ENCODE measurements around the gene KAT6B. TPM values are rescaled to one million over a fixed set of nuclear protein-coding genes. Genes with fewer than 3 reads are reported as not detected.

KAT6B gene
- total RNA-seq, 6 experiments from 2014 or later, result 17.8 to 27.5 (median 23.6) TPM

DNA sequence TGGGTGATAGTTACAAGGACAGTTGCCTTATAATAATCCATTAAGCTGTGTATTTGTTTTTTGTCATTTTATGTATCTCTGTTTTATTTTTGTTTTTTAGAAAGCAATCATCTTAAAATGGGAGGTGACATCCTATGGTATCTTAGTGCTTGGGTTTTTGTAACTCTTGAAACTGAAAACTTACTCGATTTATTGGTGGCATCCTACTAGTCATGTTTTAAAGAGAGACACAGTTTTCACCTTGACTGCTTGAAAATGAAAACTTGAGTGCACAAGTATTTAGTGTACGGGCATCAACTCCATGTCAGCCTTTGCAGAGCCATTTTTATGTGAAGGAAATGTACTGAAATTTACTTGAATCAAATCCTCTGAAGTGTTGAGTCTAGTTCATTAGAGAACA is 181.2 kb downstream of the KAT6B start:
- Mint-ChIP-seq H3K4me3 (no peak overlapping the region), H3K36me3 (ENCODE audit: low read depth) (peaks cover 4% of the 10 kb centered on the region; the same call in 1 of the 2 replicates), H3K4me1 (ENCODE audit: low read depth) (no peaks in the 10 kb centered on the region; the same call in 1 of the 2 replicates), H3K9me3 (no peaks in the 10 kb centered on the region), H3K27me3 (ENCODE audit: insufficient read depth) (no peaks in the 10 kb centered on the region), H3K27ac (no peak overlapping the region)
- TF ChIP-seq, protein P1, sequence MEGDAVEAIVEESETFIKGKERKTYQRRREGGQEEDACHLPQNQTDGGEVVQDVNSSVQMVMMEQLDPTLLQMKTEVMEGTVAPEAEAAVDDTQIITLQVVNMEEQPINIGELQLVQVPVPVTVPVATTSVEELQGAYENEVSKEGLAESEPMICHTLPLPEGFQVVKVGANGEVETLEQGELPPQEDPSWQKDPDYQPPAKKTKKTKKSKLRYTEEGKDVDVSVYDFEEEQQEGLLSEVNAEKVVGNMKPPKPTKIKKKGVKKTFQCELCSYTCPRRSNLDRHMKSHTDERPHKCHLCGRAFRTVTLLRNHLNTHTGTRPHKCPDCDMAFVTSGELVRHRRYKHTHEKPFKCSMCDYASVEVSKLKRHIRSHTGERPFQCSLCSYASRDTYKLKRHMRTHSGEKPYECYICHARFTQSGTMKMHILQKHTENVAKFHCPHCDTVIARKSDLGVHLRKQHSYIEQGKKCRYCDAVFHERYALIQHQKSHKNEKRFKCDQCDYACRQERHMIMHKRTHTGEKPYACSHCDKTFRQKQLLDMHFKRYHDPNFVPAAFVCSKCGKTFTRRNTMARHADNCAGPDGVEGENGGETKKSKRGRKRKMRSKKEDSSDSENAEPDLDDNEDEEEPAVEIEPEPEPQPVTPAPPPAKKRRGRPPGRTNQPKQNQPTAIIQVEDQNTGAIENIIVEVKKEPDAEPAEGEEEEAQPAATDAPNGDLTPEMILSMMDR (IDR thresholded peaks at IDR 0.05), result no peak
- DNase-seq, result no peak

DNA sequence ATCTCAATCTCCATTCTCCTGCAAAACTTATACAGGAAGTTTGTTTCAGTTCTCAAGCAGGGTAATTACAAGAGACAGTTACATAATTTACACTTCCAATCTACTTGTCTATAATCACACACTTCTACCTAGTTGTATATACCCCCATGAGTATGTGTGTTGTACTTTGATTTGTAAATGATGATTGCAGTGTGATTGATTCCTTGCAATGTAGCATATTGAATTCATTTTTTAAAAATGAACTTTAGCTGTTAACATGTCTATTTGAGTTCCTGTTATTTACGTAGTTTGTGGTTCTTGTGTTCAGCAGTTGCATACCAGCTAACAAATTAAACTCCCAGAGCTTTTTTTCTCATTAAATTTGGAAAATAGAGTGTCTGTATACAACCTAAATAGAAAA is 182.6 kb downstream of the KAT6B start:
- TF ChIP-seq, protein P1 (IDR thresholded peaks at IDR 0.05), result no peak
- no peak overlapping the region for H3K27ac Mint-ChIP-seq
- no peak overlapping the region for H3K4me3 Mint-ChIP-seq
- DNase-seq, result no peak
- H3K27me3 Mint-ChIP-seq (ENCODE audit: insufficient read depth), result no peaks in the 10 kb centered on the region; the same call in 1 of the 2 replicates
- peaks cover 4% of the 10 kb centered on the region; the same call in 1 of the 2 replicates for H3K36me3 Mint-ChIP-seq (ENCODE audit: low read depth)
- H3K9me3 Mint-ChIP-seq, result no peaks in the 10 kb centered on the region
- peaks cover 4% of the 10 kb centered on the region; the same call in 1 of the 2 replicates for H3K4me1 Mint-ChIP-seq (ENCODE audit: low read depth)

DNA sequence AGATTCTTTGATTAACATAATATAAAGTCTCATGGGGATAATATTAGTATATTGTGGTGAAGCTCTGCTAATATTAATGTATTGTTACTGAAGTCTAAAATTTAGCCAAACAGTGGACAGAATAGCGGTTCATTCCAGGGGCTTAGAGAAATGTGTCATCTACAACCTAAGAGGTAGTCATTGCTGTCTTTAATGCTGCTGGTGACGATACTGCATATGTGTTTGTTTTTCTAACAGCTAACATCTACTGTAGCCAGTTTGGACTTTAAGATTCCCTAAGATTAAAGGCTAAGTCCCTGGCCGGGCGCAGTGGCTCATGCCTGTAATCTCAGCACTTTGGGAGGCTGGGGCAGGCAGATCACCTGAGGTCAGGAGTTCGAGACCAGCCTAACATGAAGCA is 183.0 kb downstream of the KAT6B start:
- DNase-seq, result no peak
- Mint-ChIP-seq H3K27me3 (ENCODE audit: insufficient read depth) (peaks cover 2% of the 10 kb centered on the region), H3K4me3 (no peak overlapping the region), H3K36me3 (ENCODE audit: low read depth) (peaks cover 4% of the 10 kb centered on the region; the same call in 1 of the 2 replicates), H3K27ac (no peak overlapping the region), H3K4me1 (ENCODE audit: low read depth) (peaks cover 6% of the 10 kb centered on the region; the same call in 1 of the 2 replicates), H3K9me3 (no peaks in the 10 kb centered on the region)
- TF ChIP-seq, protein P1 (IDR thresholded peaks at IDR 0.05), result no peak

DNA sequence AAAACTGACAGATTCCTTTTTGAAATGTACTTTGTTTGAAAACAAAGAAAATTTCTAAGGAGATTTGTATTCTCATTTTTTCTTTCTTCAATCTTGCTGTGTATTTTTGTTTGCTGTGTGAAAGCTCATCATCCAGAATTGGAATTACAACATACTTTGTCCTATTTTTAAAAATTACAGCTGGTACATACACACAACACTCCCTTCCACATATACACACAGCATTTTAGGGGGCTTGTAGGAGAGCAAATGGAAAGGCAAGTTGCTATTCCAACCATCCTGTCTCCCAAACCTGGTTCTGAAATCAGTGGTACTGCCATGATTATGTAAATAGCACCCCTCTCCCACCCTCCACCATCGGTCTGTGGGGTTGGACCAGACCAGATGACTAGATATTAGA is 184.0 kb downstream of the KAT6B start:
- Mint-ChIP-seq H3K36me3 (ENCODE audit: low read depth) (peaks cover 4% of the 10 kb centered on the region; the same call in 1 of the 2 replicates), H3K4me1 (ENCODE audit: low read depth) (peaks cover 11% of the 10 kb centered on the region; the same call in 1 of the 2 replicates), H3K9me3 (no peaks in the 10 kb centered on the region), H3K27me3 (ENCODE audit: insufficient read depth) (peaks cover 2% of the 10 kb centered on the region), H3K4me3 (no peak overlapping the region), H3K27ac (no peak overlapping the region)
- TF ChIP-seq, protein P1 (IDR thresholded peaks at IDR 0.05), result no peak
- no peak for DNase-seq

DNA sequence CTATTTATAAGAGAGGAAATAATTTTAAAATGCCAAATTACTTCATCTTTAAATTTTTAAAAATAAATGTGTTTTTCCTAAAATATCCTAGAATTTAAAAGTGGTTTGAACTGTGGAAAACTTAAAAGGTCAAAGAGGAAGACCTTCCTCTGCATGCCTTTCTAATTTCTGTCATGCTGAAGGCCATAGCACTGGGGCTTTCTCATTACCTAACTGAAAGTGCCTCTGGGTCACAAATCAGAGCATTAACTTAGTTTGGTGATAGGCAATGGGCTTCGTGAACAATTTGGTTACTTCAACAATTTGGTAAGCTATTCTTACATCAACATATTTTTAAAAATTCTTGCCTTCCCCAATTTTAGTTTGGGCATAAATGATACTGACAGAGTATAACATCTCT is 184.8 kb downstream of the KAT6B start:
- Mint-ChIP-seq H3K4me3 (no peak overlapping the region), H3K9me3 (no peaks in the 10 kb centered on the region), H3K27ac (no peak overlapping the region), H3K4me1 (ENCODE audit: low read depth) (peaks cover 11% of the 10 kb centered on the region; the same call in 1 of the 2 replicates), H3K36me3 (ENCODE audit: low read depth) (no peaks in the 10 kb centered on the region; the same call in 1 of the 2 replicates), H3K27me3 (ENCODE audit: insufficient read depth) (peaks cover 2% of the 10 kb centered on the region)
- DNase-seq, result no peak
- TF ChIP-seq, protein P1 (IDR thresholded peaks at IDR 0.05), result no peak
